IMR-90 (cell line): ENCODE results near the gene SEC16B. TPM values are rescaled to one million over a fixed set of nuclear protein-coding genes. Genes with fewer than 3 reads are reported as not detected.

Experiments used
- ATAC-seq: fragments of 200-7000 bp; cut with Tn5 transposase; 2 replicates; pipeline ENCODE4 v1.9.1; 2020; ENCODE audit warnings: low read depth, mild to moderate bottlenecking, moderate library complexity
- BruUV-seq: library from RNA; stranded (reverse); fragments of 400-500 nt; replicated peaks from 2 replicates; lab custom pipeline; 2021; lab: Mats Ljungman, UMichigan
- CTCF ChIA-PET: fragments of 300-600 bp; formaldehyde crosslinking; extraction: SDS; loops from one replicate; lab custom pipeline; 2021; ENCODE audit warnings: antibody characterized with exemption; lab: Yijun Ruan, JAX
- POLR2A ChIA-PET: fragments of 300-600 bp; sonication (Branson Sonifier 250); formaldehyde crosslinking; loops from one replicate; lab custom pipeline; 2022; ENCODE audit warnings: antibody characterized with exemption; ENCODE audit not compliant: unreplicated experiment; lab: Charles Lee
- DNase-seq: peaks from one replicate; pipeline ENCODE4 v3.0.0; 2013
- H2AFZ ChIP-seq: replicated peaks from 2 replicates; pipeline ENCODE3; 2013; ENCODE audit warnings: low read length, mild to moderate bottlenecking; ENCODE audit not compliant: poor library complexity
- H2AK5ac ChIP-seq: 2 replicates; pipeline ENCODE4 v1.6.1; 2013; ENCODE audit warnings: low read depth, low read length, inconsistent platforms
- H2AK9ac ChIP-seq: replicated peaks from 2 replicates; pipeline ENCODE3; 2013; ENCODE audit warnings: mild to moderate bottlenecking, low read depth, low read length, moderate library complexity; ENCODE audit not compliant: poor library complexity
- H2BK120ac ChIP-seq: 2 replicates; pipeline ENCODE4 v1.6.1; 2013; ENCODE audit warnings: low read depth, low read length, inconsistent platforms
- H2BK15ac ChIP-seq: 3 replicates; pipeline ENCODE4 v1.6.1; 2013; ENCODE audit warnings: low read depth, low read length, inconsistent platforms
- H2BK20ac ChIP-seq: 2 replicates; pipeline ENCODE4 v1.6.1; 2013; ENCODE audit warnings: low read depth, mild to moderate bottlenecking, inconsistent platforms, low read length, moderate library complexity
- H2BK5ac ChIP-seq: 2 replicates; pipeline ENCODE4 v1.6.1; 2013; ENCODE audit warnings: mild to moderate bottlenecking, low read depth, low read length, inconsistent platforms; ENCODE audit not compliant: poor library complexity, severe bottlenecking
- H3K14ac ChIP-seq: replicated peaks from 2 replicates; pipeline ENCODE4 v1.6.1; 2013; ENCODE audit warnings: low read depth, low read length, inconsistent platforms
- H3K18ac ChIP-seq: 2 replicates; pipeline ENCODE4 v1.6.1; 2013; ENCODE audit warnings: low read depth, low read length, control low read depth
- H3K23ac ChIP-seq: 2 replicates; pipeline ENCODE4 v1.6.1; 2013; ENCODE audit warnings: low read depth, low read length, inconsistent platforms
- H3K27ac ChIP-seq: 2 replicates; pipeline ENCODE4 v1.5.1; 2013; ENCODE audit warnings: mild to moderate bottlenecking, control low read depth, low read length; ENCODE audit not compliant: insufficient read depth
- H3K27me3 ChIP-seq: 2 replicates; pipeline ENCODE4 v1.6.1; 2013; ENCODE audit warnings: low read length; ENCODE audit not compliant: control insufficient read depth, insufficient read depth
- H3K36me3 ChIP-seq: 2 replicates; pipeline ENCODE4 v1.6.1; 2013; ENCODE audit warnings: low read length, mixed read lengths; ENCODE audit not compliant: control insufficient read depth, insufficient read depth
- H3K4ac ChIP-seq: 2 replicates; pipeline ENCODE4 v1.6.1; 2013; ENCODE audit warnings: low read depth, low read length, inconsistent platforms
- H3K4me1 ChIP-seq: 2 replicates; pipeline ENCODE4 v1.6.1; 2013; ENCODE audit warnings: low read length, mixed read lengths; ENCODE audit not compliant: control insufficient read depth, insufficient read depth
- H3K4me2 ChIP-seq: 2 replicates; pipeline ENCODE4 v1.6.1; 2013; ENCODE audit warnings: low read depth, mild to moderate bottlenecking, control low read depth, low read length, moderate library complexity
- H3K4me3 ChIP-seq: 2 replicates; pipeline ENCODE4 v1.5.1; 2013; ENCODE audit warnings: low read depth, mild to moderate bottlenecking, control low read depth, low read length, moderate library complexity; ENCODE audit not compliant: insufficient read depth
- H3K56ac ChIP-seq: 2 replicates; pipeline ENCODE4 v1.6.1; 2013; ENCODE audit warnings: low read length, inconsistent platforms; ENCODE audit not compliant: insufficient read depth; ENCODE audit errors: extremely low read depth
- H3K79me1 ChIP-seq, 2 experiments: 2 replicates each; pipeline ENCODE4 v1.6.1; 2013; ENCODE audit warnings: low read length in 2 of 2, inconsistent platforms in 1 of 2, low read depth in 1 of 2
- H3K9ac ChIP-seq: 2 replicates; pipeline ENCODE4 v1.6.1; 2013; ENCODE audit warnings: low read depth, low read length, control low read depth
- H3K9me1 ChIP-seq: 2 replicates; pipeline ENCODE4 v1.6.1; 2013; ENCODE audit warnings: low read length, inconsistent platforms; ENCODE audit not compliant: insufficient read depth
- H3K9me3 ChIP-seq: 2 replicates; pipeline ENCODE4 v1.6.1; 2013; ENCODE audit warnings: low read length; ENCODE audit not compliant: control insufficient read depth, insufficient read depth
- H4K20me1 ChIP-seq: 2 replicates; pipeline ENCODE4 v1.6.1; 2013; ENCODE audit warnings: low read length, inconsistent platforms; ENCODE audit not compliant: insufficient read depth
- H4K5ac ChIP-seq: 2 replicates; pipeline ENCODE4 v1.6.1; 2013; ENCODE audit warnings: mild to moderate bottlenecking, low read depth, low read length, control low read depth
- H4K8ac ChIP-seq, 2 experiments: 2 replicates each; pipeline ENCODE4 v1.6.1; 2013; ENCODE audit warnings: low read depth in 2 of 2, low read length in 2 of 2, control low read depth in 1 of 2, inconsistent platforms in 1 of 2
- H4K91ac ChIP-seq: 2 replicates; pipeline ENCODE4 v1.6.1; 2013; ENCODE audit warnings: low read depth, low read length, inconsistent platforms; ENCODE audit not compliant: insufficient read depth
- BHLHE40 ChIP-seq: fragments of 150-350 bp; IDR thresholded peaks from 2 replicates; pipeline ENCODE4 v1.6.1; 2016; ENCODE audit warnings: mild to moderate bottlenecking, low read depth, low read length
- CEBPB ChIP-seq: IDR thresholded peaks from 2 replicates; pipeline ENCODE4 v1.6.1; 2012; ENCODE audit warnings: low read depth, low read length, improper control_type of control experiment
- CHD1 ChIP-seq: IDR thresholded peaks from 2 replicates; pipeline ENCODE4 v1.6.1; 2012; ENCODE audit warnings: low read depth, low read length, improper control_type of control experiment
- CTCF ChIP-seq: conservative IDR thresholded peaks from 2 replicates; pipeline ENCODE4 v1.5.1; 2012; ENCODE audit warnings: mild to moderate bottlenecking, low read depth, low read length, improper control_type of control experiment
- MAFK ChIP-seq: IDR thresholded peaks from 2 replicates; pipeline ENCODE4 v1.6.1; 2012; ENCODE audit warnings: low read depth, low read length, improper control_type of control experiment
- MAZ ChIP-seq: IDR thresholded peaks from 2 replicates; pipeline ENCODE4 v1.6.1; 2012; ENCODE audit warnings: low read depth, mild to moderate bottlenecking, low read length, improper control_type of control experiment, moderate library complexity, borderline replicate concordance
- NFE2L2 ChIP-seq: fragments of 150-350 bp; IDR thresholded peaks from 2 replicates; pipeline ENCODE4 v1.6.1; 2016; ENCODE audit warnings: low read depth, mild to moderate bottlenecking, low read length
- POLR2A ChIP-seq: IDR thresholded peaks from 2 replicates; pipeline ENCODE4 v1.6.1; 2012; ENCODE audit warnings: mild to moderate bottlenecking, low read depth, low read length
- RFX5 ChIP-seq: IDR thresholded peaks from 2 replicates; pipeline ENCODE4 v1.8.0; 2012; ENCODE audit warnings: low read depth, mild to moderate bottlenecking, low read length, moderate library complexity
- SMC3 ChIP-seq: fragments of 150-350 bp; IDR thresholded peaks from 2 replicates; pipeline ENCODE4 v1.6.1; 2016; ENCODE audit warnings: low read depth, mild to moderate bottlenecking, antibody characterized with exemption, low read length, moderate library complexity
- WGBS, 2 experiments: methylation state at CpG; one replicate each; pipeline versions ENCODE4 v1.1.5 to v1.1.7; 2013; ENCODE audit warnings: missing lambda C conversion rate in 2 of 2; ENCODE audit not compliant: insufficient read length in 1 of 2; ENCODE audit errors: extremely low coverage in 2 of 2; 5-methylcytosine and 5-hydroxymethylcytosine counted together
- dilution Hi-C: fragments of 300-500 bp; cut with HindIII; formaldehyde crosslinking; loops from one replicate; pipeline ENCODE4 v1.14.3; 2018; ENCODE audit warnings: low sequenced_read_pairs; ENCODE audit not compliant: unreplicated experiment
- in situ Hi-C: fragments of 300-500 bp; cut with MboI; formaldehyde crosslinking; loops from 3 replicates; pipeline ENCODE4 v1.14.3; 2019; ENCODE audit warnings: low sequenced_read_pairs, inconsistent platforms, mixed read lengths
- intact Hi-C: fragments of 100-400 bp; cut with micrococcal nuclease; formaldehyde crosslinking; loops from 2 replicates; pipeline ENCODE4 v1.10.0; 2022
- polyA plus RNA-seq, 3 experiments: library from polyadenylated mRNA; depleted of rRNA; stranded (reverse); fragments of >200 nt; gene quantifications; 2 replicates each; pipeline ENCODE4 v1.2.3, GENCODE V29; 2012; ENCODE audit warnings: low replicate concordance in 1 of 3
- total RNA-seq: library from RNA; depleted of rRNA; stranded (reverse); fragments of >200 nt; gene quantifications from 2 replicates; pipeline ENCODE4 v1.2.3, GENCODE V29; 2012
- TF ChIP-seq, protein P1 (sequence below): fragments of 150-350 bp; IDR thresholded peaks from 2 replicates; pipeline ENCODE4 v1.6.1; 2017; ENCODE audit warnings: mild to moderate bottlenecking, antibody characterized with exemption, low read length, low read depth

SEC16B gene
- total and polyA plus RNA-seq, 2 of the 4 experiments (the other 2 are of a cell fraction): 4.3 TPM

DNA sequence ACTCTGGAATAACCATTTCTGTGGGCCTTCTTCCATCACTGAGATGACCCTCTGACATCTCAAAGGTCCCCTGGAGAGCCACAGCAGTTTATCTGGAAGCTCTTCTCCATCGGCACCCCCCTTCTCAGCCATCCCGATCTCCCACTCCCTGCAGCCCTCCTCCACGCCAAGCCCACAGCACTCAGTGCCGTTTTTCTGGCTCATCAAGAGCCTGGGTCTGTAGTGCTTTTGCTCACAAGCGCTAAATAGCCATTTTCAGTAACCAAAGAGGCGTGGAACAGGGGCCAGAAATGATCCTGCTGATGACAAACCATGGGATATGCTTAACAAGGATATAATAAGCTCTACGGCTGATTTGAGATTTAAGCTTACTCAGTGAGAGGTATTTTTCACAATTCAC is 17.6 kb downstream of the SEC16B start:
- no peak overlapping the region for H2BK120ac ChIP-seq
- H3K23ac ChIP-seq: no peak overlapping the region
- 100% methylated on average over 3 of the region's 7 CpGs; no CpG with 5 or more reads in 1 of the 2 experiments for WGBS, 2 experiments
- no peak overlapping the region for H2AK5ac ChIP-seq
- H3K9ac ChIP-seq: no peak overlapping the region
- H2BK5ac ChIP-seq: no peak overlapping the region
- no peak overlapping the region for H3K18ac ChIP-seq
- ChIA-PET POLR2A (no interaction called here), CTCF (no interaction called here)
- H3K56ac ChIP-seq: no peak overlapping the region
- H3K36me3 ChIP-seq: no peaks in the 10 kb centered on the region
- H2AK9ac ChIP-seq: no peak overlapping the region
- no peak overlapping the region for H3K4me3 ChIP-seq
- no peak overlapping the region for H4K8ac ChIP-seq
- no peak for ATAC-seq
- no peaks in the 10 kb centered on the region for H3K27me3 ChIP-seq
- H4K91ac ChIP-seq: no peak overlapping the region
- no peaks in the 10 kb centered on the region for H3K4me1 ChIP-seq
- dilution Hi-C loops (no loop called here), in situ Hi-C loops (no loop called here), intact Hi-C loops (loop anchor here (10.0 kb wide), 1 partner anchor 543 kb away; the partner anchor contains the start of gene CLEC20A)
- no peak overlapping the region for H2BK15ac ChIP-seq
- no peaks in the 10 kb centered on the region for H3K9me3 ChIP-seq
- H3K27ac ChIP-seq: no peak overlapping the region
- no peak overlapping the region for H2AFZ ChIP-seq
- no peaks in the 10 kb centered on the region for H4K20me1 ChIP-seq
- H3K79me1 ChIP-seq: no peaks in the 10 kb centered on the region
- no peaks in the 10 kb centered on the region for H3K9me1 ChIP-seq
- H3K14ac ChIP-seq: no peak overlapping the region
- H3K4me2 ChIP-seq: no peak overlapping the region
- TF ChIP-seq, protein P1, sequence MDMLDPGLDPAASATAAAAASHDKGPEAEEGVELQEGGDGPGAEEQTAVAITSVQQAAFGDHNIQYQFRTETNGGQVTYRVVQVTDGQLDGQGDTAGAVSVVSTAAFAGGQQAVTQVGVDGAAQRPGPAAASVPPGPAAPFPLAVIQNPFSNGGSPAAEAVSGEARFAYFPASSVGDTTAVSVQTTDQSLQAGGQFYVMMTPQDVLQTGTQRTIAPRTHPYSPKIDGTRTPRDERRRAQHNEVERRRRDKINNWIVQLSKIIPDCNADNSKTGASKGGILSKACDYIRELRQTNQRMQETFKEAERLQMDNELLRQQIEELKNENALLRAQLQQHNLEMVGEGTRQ: no peak
- TF ChIP-seq BHLHE40 (no peak), NFE2L2 (no peak), SMC3 (no peak), CEBPB (no peak), CTCF (no peak), MAFK (no peak), POLR2A (no peak), RFX5 (no peak), CHD1 (no peak), MAZ (no peak)
- no peak for DNase-seq
- no TSS peak for BruUV-seq
- H2BK20ac ChIP-seq: no peak overlapping the region
- H4K5ac ChIP-seq: no peak overlapping the region
- H3K4ac ChIP-seq: no peak overlapping the region
